ENCODE data around the gene FUBP3.
"Not testable (repeated sequence)": the region's sequence is repeated elsewhere in the genome, so short reads cannot be mapped to it uniquely, and the experiment has no call there.

FUBP3 gene

DNA sequence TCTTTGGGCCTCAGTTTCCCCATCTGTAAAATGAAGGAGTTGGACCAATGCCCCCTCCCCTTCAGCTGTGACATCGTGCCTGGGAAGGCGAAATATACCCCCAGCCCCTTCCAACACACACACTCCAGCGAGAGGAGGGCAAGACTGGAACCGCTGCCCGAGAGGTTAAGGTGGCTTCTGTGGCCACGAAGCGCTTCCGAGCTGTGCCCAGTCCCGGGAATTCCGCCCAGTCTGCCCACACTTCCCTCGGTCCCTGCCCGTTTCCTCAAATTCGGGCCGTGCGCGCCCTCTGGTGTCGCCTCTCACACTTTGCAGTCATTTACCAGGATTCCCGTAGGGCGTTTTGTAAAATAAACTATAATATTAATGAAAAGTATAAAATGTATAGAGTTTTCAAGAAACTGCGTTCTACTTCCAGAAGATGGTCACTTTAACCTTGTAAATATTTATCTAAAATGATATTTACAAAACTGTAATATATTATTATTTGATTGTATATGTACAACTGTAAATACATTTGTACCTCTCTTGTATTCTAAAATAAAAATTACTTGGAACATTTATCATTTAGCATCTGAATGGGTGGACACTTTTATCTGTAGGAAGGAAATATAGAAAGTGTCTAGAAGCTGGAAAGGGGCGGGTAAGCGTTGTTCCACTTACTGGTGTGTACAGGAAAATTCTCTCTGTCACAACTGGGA is 103.2 kb downstream of the FUBP3 start:
- DNase-seq (ENCODE audit: low spot score), result peak; percentile 52

DNA sequence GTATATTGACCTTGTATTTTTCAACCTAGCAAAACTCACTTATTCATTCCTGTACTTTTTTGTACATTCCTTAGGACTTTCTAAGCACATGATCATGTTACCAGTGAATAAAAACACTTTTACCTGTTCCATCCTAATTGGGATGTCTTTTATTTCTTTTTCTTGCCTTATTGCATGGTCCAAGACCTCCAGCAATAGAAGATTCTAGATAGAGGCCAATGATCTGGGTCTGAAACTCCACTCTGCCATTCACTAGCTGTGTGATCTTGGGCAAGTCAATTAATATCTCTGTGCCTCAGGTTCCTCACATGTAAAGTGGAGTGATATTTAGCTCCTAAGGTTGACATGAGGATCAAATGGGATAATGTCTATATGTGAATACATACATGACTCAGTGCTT is 105.7 kb downstream of the FUBP3 start:
- no peak for DNase-seq (ENCODE audit: low spot score)

DNA sequence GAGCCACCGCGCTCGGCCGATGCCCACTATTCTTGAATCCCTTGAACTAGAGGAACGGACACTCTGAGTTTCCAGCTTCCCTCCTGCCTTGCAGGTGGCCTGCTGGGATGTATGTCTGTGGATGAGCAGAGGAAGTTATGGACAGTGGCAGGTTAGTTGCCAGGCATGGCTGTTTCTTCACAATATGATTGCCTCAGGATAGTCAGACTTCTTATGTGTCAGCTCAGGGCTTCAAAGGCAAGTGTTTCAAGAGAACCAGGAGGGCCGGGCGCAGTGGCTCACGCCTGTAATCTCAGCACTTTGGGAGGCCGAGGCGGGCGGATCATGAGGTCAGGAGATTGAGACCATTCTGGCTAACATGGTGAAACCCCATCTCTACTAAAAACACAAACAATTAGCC is 106.6 kb downstream of the FUBP3 start:
- not testable (repeated sequence) for DNase-seq (ENCODE audit: low spot score)

DNA sequence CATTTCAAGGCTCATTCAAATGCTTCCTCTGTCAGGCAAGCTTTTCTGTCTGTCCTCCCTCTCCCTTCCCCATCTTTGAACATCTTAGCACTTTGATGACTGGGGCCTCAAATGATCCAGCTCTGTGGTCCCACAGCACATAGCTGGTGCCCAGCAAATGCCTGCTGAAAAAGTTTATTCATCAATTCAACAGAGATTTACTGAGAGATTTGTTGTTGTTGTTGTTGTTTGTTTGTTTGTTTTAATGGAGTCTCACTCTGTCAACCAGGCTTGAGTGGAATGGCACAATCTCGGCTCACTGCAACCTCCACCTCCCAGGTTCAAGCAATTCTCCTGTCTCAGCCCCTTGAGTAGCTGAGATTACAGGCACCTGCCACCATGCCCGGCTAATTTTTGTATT is 108.2 kb downstream of the FUBP3 start:
- DNase-seq (ENCODE audit: low spot score), result no peak
